Kidney epithelial cell (primary cell): ENCODE results near the gene SRRT. TPM values are rescaled to one million over a fixed set of nuclear protein-coding genes. Genes with fewer than 3 reads are reported as not detected.
"Not testable (repeated sequence)": the region's sequence is repeated elsewhere in the genome, so short reads cannot be mapped to it uniquely, and the experiment has no call there.

Experiments
- DNase-seq: peaks from one replicate; pipeline ENCODE4 v3.0.0-alpha.2; 2010; ENCODE audit warnings: low read depth
- H3K27me3 ChIP-seq: 2 replicates; pipeline ENCODE4 v1.6.0; 2011; ENCODE audit warnings: low read length; ENCODE audit not compliant: control insufficient read depth, insufficient read depth
- H3K36me3 ChIP-seq: 2 replicates; pipeline ENCODE4 v1.5.1; 2011; ENCODE audit warnings: low read length; ENCODE audit not compliant: control insufficient read depth, insufficient read depth
- H3K4me3 ChIP-seq: 2 replicates; pipeline ENCODE4 v1.5.1; 2011; ENCODE audit warnings: low read depth, mild to moderate bottlenecking, control low read depth, low read length
- CTCF ChIP-seq: IDR thresholded peaks from 2 replicates; pipeline ENCODE4 v1.5.1; 2011; ENCODE audit warnings: mild to moderate bottlenecking, moderate library complexity, low read length, control low read depth, inconsistent platforms; ENCODE audit not compliant: insufficient read depth, poor library complexity, severe bottlenecking
- total RNA-seq: library from RNA; depleted of rRNA; stranded (reverse); fragments of >200 nt; gene quantifications from 2 replicates; pipeline ENCODE4 v1.2.3, GENCODE V29; 2015

Gene SRRT
- total RNA-seq, 1 donor from 2014 or later, result 65.9 TPM

- no peak overlapping the region for H3K4me3 ChIP-seq
- H3K36me3 ChIP-seq, result no peaks in the 10 kb centered on the region
These were observed 54.9 kb downstream of the SRRT start for GRCh38 chr7:100929808-100930174.

DNA sequence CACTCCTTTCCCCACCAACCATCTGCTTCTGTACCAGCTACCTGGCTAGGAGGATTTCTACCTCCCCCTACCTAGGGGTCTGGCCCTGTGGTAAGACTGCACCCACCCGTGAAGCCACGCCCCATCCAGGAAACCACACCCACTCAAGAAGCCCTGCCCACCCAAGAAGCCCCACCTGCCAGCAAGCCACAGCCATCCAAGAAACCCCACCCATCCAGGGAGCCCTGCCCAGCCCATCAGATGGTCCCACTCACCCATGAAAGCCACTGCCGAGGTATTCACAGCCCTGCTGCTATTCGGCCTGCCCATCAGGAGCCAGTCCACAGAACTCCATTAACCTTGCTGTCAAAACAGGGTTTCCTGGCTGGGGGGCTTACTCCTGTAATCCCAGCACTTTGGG lies 58.8 kb downstream of the SRRT start:
- DNase-seq, result no peak
- H3K27me3 ChIP-seq, result no peaks in the 10 kb centered on the region
- no peak for TF ChIP-seq CTCF
- H3K36me3 ChIP-seq, result no peaks in the 10 kb centered on the region
- H3K4me3 ChIP-seq, result no peak overlapping the region

More at GRCh38 chr7:100929808-100930174, 54.9 kb downstream of the SRRT start:
- no peaks in the 10 kb centered on the region for H3K27me3 ChIP-seq
- DNase-seq, result no peak
- no peak for TF ChIP-seq CTCF

GRCh38 chr7:100935381-100935780 lies 60.5 kb downstream of the SRRT start:
- not testable (repeated sequence) for H3K36me3 ChIP-seq, H3K4me3 ChIP-seq, DNase-seq, H3K27me3 ChIP-seq

- H3K4me3 ChIP-seq, DNase-seq: not testable (repeated sequence)
These were observed 61.3 kb downstream of the SRRT start for GRCh38 chr7:100936167-100936566.

More at GRCh38 chr7:100936167-100936566, 61.3 kb downstream of the SRRT start:
- not testable (repeated sequence) for H3K36me3 ChIP-seq, H3K27me3 ChIP-seq

Other genes with a start within 250 kb of the SRRT start
- gene TFR2, start 233.6 kb upstream of the SRRT start, total RNA-seq, result 0.34 and 0.71 TPM in 2 replicates
- gene ACTL6B, start 218.7 kb upstream of the SRRT start, total RNA-seq, result not detected in 2 replicates
- gene GNB2, start 201.4 kb upstream of the SRRT start, total RNA-seq, result 330 and 391 TPM in 2 replicates
- gene GIGYF1, start 180.9 kb upstream of the SRRT start, total RNA-seq, result 23.1 and 23.5 TPM in 2 replicates
- gene POP7, start 169.0 kb upstream of the SRRT start, total RNA-seq, result 46.1 and 52.8 TPM in 2 replicates
- gene EPO, start 154.6 kb upstream of the SRRT start, total RNA-seq, result not detected in 2 replicates
- gene ZAN, start 141.5 kb upstream of the SRRT start, total RNA-seq, result not detected in 2 replicates
- 138 TPM in 2 replicates for gene EPHB4, start 47.6 kb upstream of the SRRT start, total RNA-seq
- gene SLC12A9, start 22.4 kb upstream of the SRRT start, total RNA-seq, result 15.7 and 18.3 TPM in 2 replicates
- gene TRIP6, start 7.7 kb upstream of the SRRT start, total RNA-seq, result 113 and 114 TPM in 2 replicates
- gene UFSP1, start 14.6 kb downstream of the SRRT start, total RNA-seq, result 1.6 and 4.3 TPM in 2 replicates
- gene ACHE, start 20.8 kb downstream of the SRRT start, total RNA-seq, result 1.3 and 6.4 TPM in 2 replicates
- gene MUC3A, start 74.4 kb downstream of the SRRT start, total RNA-seq, result 0.17 and 0.34 TPM in 2 replicates
- gene MUC12, start 94.5 kb downstream of the SRRT start, total RNA-seq, result 2.9 and 4.2 TPM in 2 replicates
- not detected in 2 replicates for gene MUC17, start 145.0 kb downstream of the SRRT start, total RNA-seq
- 15.8 and 16.7 TPM in 2 replicates for gene TRIM56, start 210.4 kb downstream of the SRRT start, total RNA-seq